ENCODE data around the gene TARS1. TPM values are rescaled to one million over a fixed set of nuclear protein-coding genes. Genes with fewer than 3 reads are reported as not detected.

The TARS1 gene
- total RNA-seq, 4 donors from 2014 or later = 29.3 to 40.4 (median 38.9) TPM

GRCh38 chr5:33489481-33490067, 48.8 kb downstream of the TARS1 start:
- WGBS, 2 donors = 94 to 95% methylated on average over 6 of the region's 6 CpGs
- no peak overlapping the region for H3K4me3 ChIP-seq (ENCODE audit: low read depth, poor library complexity, severe bottlenecking)
- intact Hi-C loops (cut with DNase I; ENCODE audit: low total_unique reads) = no loop called here
- no peak for DNase-seq (ENCODE audit: low spot score in 2 of 2)
- TF ChIP-seq POLR2A (IDR thresholded peaks at IDR 0.05) = no peak
- TF ChIP-seq CTCF (IDR thresholded peaks at IDR 0.05) = no peak

- intact Hi-C loops (cut with DNase I; ENCODE audit: low total_unique reads) = no loop called here
- no peak for TF ChIP-seq CTCF (IDR thresholded peaks at IDR 0.05)
- no peak for TF ChIP-seq POLR2A (IDR thresholded peaks at IDR 0.05)
- no peak overlapping the region for H3K4me3 ChIP-seq (ENCODE audit: low read depth, poor library complexity, severe bottlenecking)
- WGBS, 2 donors = 77 to 79% methylated on average over 1 of the region's 1 CpG
- no peak for DNase-seq (ENCODE audit: low spot score in 2 of 2)
Measured at GRCh38 chr5:33490071-33490665, 49.4 kb downstream of the TARS1 start.

GRCh38 chr5:33491941-33492340, 51.2 kb downstream of the TARS1 start:
- no peak overlapping the region for H3K4me3 ChIP-seq (ENCODE audit: low read depth, poor library complexity, severe bottlenecking)
- intact Hi-C loops (cut with DNase I; ENCODE audit: low total_unique reads) = no loop called here
- TF ChIP-seq CTCF (IDR thresholded peaks at IDR 0.05) = no peak
- TF ChIP-seq POLR2A (IDR thresholded peaks at IDR 0.05) = no peak
- DNase-seq (ENCODE audit: low spot score in 2 of 2) = no peak

GRCh38 chr5:33494466-33494865, 53.7 kb downstream of the TARS1 start:
- no peak for TF ChIP-seq CTCF (IDR thresholded peaks at IDR 0.05)
- no peak for TF ChIP-seq POLR2A (IDR thresholded peaks at IDR 0.05)
- intact Hi-C loops (cut with DNase I; ENCODE audit: low total_unique reads) = no loop called here
- H3K4me3 ChIP-seq (ENCODE audit: low read depth, poor library complexity, severe bottlenecking) = no peak overlapping the region
- no peak for DNase-seq (ENCODE audit: low spot score in 2 of 2)
- 32 to 33% methylated on average over 1 of the region's 1 CpG for WGBS, 2 donors

- no peak for DNase-seq (ENCODE audit: low spot score in 2 of 2)
- intact Hi-C loops (cut with DNase I; ENCODE audit: low total_unique reads) = no loop called here
- WGBS, 2 donors = 87 to 94% methylated on average over 4 of the region's 4 CpGs
- TF ChIP-seq CTCF (IDR thresholded peaks at IDR 0.05) = no peak
- no peak for TF ChIP-seq POLR2A (IDR thresholded peaks at IDR 0.05)
- H3K4me3 ChIP-seq (ENCODE audit: low read depth, poor library complexity, severe bottlenecking) = no peak overlapping the region
Measured at GRCh38 chr5:33501260-33501659, 60.5 kb downstream of the TARS1 start.

- intact Hi-C loops (cut with DNase I; ENCODE audit: low total_unique reads) = no loop called here
- 91 to 93% methylated on average over 19 to 23 of the region's 27 CpGs for WGBS, 2 donors
Measured at GRCh38 chr5:33501899-33502298, 61.1 kb downstream of the TARS1 start.

More at GRCh38 chr5:33501899-33502298, 61.1 kb downstream of the TARS1 start:
- no peak overlapping the region for H3K4me3 ChIP-seq (ENCODE audit: low read depth, poor library complexity, severe bottlenecking)
- TF ChIP-seq POLR2A (IDR thresholded peaks at IDR 0.05) (no peak), CTCF (IDR thresholded peaks at IDR 0.05) (no peak)
- no peak for DNase-seq (ENCODE audit: low spot score in 2 of 2)
